Fibroblast of lung (primary cell): ENCODE measurements around the gene ATXN7L1. TPM values are rescaled to one million over a fixed set of nuclear protein-coding genes. Genes with fewer than 3 reads are reported as not detected.
"Not testable (repeated sequence)": the region's sequence is repeated elsewhere in the genome, so short reads cannot be mapped to it uniquely, and the experiment has no call there.

Experiments
- DNase-seq, 2 donors: peaks; one replicate each; pipeline versions ENCODE4 v3.0.0 to v3.0.0-alpha.2; 2010; ENCODE audit warnings: low read depth in 2 of 2
- H2AFZ ChIP-seq: 2 replicates; pipeline ENCODE4 v1.5.1; 2012; ENCODE audit warnings: low read length, control low read depth, inconsistent platforms
- H3K27ac ChIP-seq: 2 replicates; pipeline ENCODE4 v1.5.1; 2011; ENCODE audit warnings: low read length, control low read depth; ENCODE audit not compliant: insufficient read depth
- H3K27me3 ChIP-seq: 2 replicates; pipeline ENCODE4 v1.5.1; 2011; ENCODE audit warnings: mild to moderate bottlenecking, low read length; ENCODE audit not compliant: control insufficient read depth, insufficient read depth
- H3K36me3 ChIP-seq: 2 replicates; pipeline ENCODE4 v1.5.1; 2011; ENCODE audit warnings: low read length; ENCODE audit not compliant: control insufficient read depth, insufficient read depth
- H3K4me1 ChIP-seq: 2 replicates; pipeline ENCODE4 v1.5.1; 2011; ENCODE audit warnings: low read length; ENCODE audit not compliant: control insufficient read depth, insufficient read depth; ENCODE audit errors: extremely low read depth
- H3K4me2 ChIP-seq: 2 replicates; pipeline ENCODE4 v1.5.1; 2011; ENCODE audit warnings: low read length, control low read depth; ENCODE audit not compliant: insufficient read depth; ENCODE audit errors: extremely low read depth
- H3K4me3 ChIP-seq, 4 experiments: fragments of 200-600 bp in 1 of 4; sonication (generic) in 1 of 4; replicated peaks in 1 of 4; 2 replicates each; pipeline ENCODE4 v1.5.1; 2011 to 2016; ENCODE audit warnings: low read length in 4 of 4, low read depth in 3 of 4, mild to moderate bottlenecking in 3 of 4, control low read depth in 2 of 4, inconsistent platforms in 1 of 4, mixed read lengths in 1 of 4; ENCODE audit not compliant: insufficient read depth in 1 of 4; ENCODE audit errors: control extremely low read depth in 1 of 4
- H3K79me2 ChIP-seq: 2 replicates; pipeline ENCODE4 v1.5.1; 2012; ENCODE audit warnings: mild to moderate bottlenecking, low read length, inconsistent platforms; ENCODE audit not compliant: control insufficient read depth, insufficient read depth
- H3K9ac ChIP-seq: 2 replicates; pipeline ENCODE4 v1.5.1; 2011; ENCODE audit warnings: mild to moderate bottlenecking, low read length, control low read depth; ENCODE audit not compliant: insufficient read depth
- H3K9me3 ChIP-seq: 2 replicates; pipeline ENCODE4 v1.5.1; 2012; ENCODE audit warnings: low read depth, low read length; ENCODE audit not compliant: control insufficient read depth, insufficient read depth
- H4K20me1 ChIP-seq: 2 replicates; pipeline ENCODE4 v1.5.1; 2011; ENCODE audit warnings: low read length; ENCODE audit not compliant: control insufficient read depth, insufficient read depth; ENCODE audit errors: extremely low read depth
- EZH2 ChIP-seq: IDR thresholded peaks from 2 replicates; pipeline ENCODE4 v1.5.1; 2012; ENCODE audit warnings: low read length, control low read depth, mild to moderate bottlenecking; ENCODE audit errors: missing control alignments
- polyA plus RNA-seq, 2 donors: library from polyadenylated mRNA; depleted of rRNA in 1 of 2; stranded (reverse) in 1 of 2; unstranded in 1 of 2; fragments of >200 nt; gene quantifications; 2 replicates each; pipeline ENCODE4 v1.2.1, GENCODE V29; 2011 to 2012; ENCODE audit warnings: missing spikeins in 1 of 2
- total RNA-seq: library from RNA; depleted of rRNA; stranded (reverse); fragments of >200 nt; gene quantifications from 2 replicates; pipeline ENCODE4 v1.2.1, GENCODE V29; 2014
- TF ChIP-seq, protein P1 (sequence below), 2 donors: IDR thresholded peaks in 1 of 2; conservative IDR thresholded peaks in 1 of 2; 1 replicate in 1 of 2; 2 replicates in 1 of 2; pipeline ENCODE4 v1.5.1; 2011 to 2012; ENCODE audit warnings: low read length in 2 of 2, control low read depth in 1 of 2, inconsistent platforms in 1 of 2, low read depth in 1 of 2, mild to moderate bottlenecking in 1 of 2

ATXN7L1 gene
- total and polyA plus RNA-seq, 2 donors (not counting 1 experiment from before 2014, with no cell fraction given): 5.1 to 9.4 TPM

DNA sequence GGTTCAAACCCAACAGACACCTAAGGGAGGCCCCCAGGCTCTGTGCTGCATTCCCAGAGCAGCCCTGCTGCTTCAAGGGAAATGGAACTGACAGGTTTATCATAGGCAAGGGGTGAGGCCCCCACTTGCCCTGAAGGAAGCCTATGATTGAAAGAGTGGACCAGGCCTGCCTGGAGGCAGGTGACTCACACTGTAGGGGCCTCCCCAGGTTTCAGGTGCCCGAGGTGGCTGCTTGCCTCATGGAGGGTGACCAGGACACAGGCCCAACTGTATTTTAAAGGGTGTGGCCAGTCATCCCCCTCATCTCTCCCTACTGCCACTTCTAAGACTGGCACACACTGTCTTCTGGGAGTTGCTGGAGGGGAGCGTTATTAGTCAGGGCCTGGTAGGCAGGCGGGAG lies 85.4 kb downstream of the ATXN7L1 start:
- TF ChIP-seq EZH2: no peak
- TF ChIP-seq, protein P1, sequence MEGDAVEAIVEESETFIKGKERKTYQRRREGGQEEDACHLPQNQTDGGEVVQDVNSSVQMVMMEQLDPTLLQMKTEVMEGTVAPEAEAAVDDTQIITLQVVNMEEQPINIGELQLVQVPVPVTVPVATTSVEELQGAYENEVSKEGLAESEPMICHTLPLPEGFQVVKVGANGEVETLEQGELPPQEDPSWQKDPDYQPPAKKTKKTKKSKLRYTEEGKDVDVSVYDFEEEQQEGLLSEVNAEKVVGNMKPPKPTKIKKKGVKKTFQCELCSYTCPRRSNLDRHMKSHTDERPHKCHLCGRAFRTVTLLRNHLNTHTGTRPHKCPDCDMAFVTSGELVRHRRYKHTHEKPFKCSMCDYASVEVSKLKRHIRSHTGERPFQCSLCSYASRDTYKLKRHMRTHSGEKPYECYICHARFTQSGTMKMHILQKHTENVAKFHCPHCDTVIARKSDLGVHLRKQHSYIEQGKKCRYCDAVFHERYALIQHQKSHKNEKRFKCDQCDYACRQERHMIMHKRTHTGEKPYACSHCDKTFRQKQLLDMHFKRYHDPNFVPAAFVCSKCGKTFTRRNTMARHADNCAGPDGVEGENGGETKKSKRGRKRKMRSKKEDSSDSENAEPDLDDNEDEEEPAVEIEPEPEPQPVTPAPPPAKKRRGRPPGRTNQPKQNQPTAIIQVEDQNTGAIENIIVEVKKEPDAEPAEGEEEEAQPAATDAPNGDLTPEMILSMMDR (conservative IDR thresholded peaks at IDR 0.05 in 1 of 2, IDR thresholded peaks at IDR 0.05 in 1 of 2; ENCODE audit: low read depth in 1 of 2, low read length in 2 of 2): no peak
- H2AFZ ChIP-seq: no peak overlapping the region
- H3K9ac ChIP-seq: no peak overlapping the region

DNA sequence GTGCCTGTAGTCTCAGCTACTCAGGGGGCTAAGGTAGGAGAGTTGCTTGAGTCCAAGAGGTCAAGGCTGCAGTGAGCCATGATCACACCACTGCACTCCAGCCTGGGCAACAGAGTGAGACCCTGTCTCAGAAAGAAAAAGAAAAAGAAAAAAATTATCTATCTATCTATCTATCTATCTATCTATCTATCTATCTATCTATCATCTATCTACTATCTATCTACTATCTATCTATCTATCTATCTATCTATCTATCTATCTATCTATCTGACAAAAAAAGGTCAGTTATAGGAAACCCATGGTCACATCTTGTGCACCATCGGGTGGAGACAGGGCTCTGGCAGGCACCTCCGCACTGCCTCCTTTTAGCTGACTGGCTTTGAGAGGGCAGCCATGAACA lies 85.9 kb downstream of the ATXN7L1 start:
- H3K9ac ChIP-seq, H3K79me2 ChIP-seq: not testable (repeated sequence)

More for the DNA sequence above, 85.4 kb downstream of the ATXN7L1 start:
- H3K79me2 ChIP-seq: no peaks in the 10 kb centered on the region
- H3K27ac ChIP-seq: no peak overlapping the region
- peaks cover 11% of the 10 kb centered on the region for H3K4me1 ChIP-seq
- H4K20me1 ChIP-seq: no peaks in the 10 kb centered on the region
- H3K27me3 ChIP-seq: no peaks in the 10 kb centered on the region
- H3K4me3 ChIP-seq: no peak overlapping the region
- no peak overlapping the region for H3K4me2 ChIP-seq
- no peaks in the 10 kb centered on the region for H3K9me3 ChIP-seq
- DNase-seq: no peak
- no peaks in the 10 kb centered on the region for H3K36me3 ChIP-seq

DNA sequence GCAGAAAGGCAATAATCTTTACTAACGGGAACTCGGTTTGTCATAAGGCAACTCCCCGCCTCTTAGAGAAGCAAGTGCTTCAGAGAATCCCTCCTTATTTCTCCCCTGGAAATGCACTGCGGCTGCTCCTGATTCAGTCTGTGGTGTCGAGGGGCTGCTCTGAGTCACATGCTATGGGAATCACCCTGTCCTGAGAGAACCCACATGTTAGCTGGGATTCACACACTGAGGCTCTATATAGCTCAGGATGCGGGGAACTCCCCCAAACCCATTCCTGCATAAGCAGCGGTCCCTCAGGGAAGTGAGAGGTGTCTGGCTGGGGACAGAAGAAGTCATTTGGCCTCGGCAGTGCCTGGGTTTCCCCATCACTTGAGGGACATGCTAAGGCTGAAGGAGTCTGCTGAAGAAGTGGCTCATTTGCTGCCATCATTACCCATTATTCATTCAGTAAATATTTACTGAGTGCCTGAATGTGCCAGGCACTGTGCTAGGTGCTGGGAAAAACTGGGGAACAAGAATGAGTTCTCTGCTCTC lies 87.5 kb downstream of the ATXN7L1 start:
- no peak overlapping the region for H3K27ac ChIP-seq
- no peak overlapping the region for H3K4me2 ChIP-seq
- H2AFZ ChIP-seq: no peak overlapping the region
- H3K36me3 ChIP-seq: no peaks in the 10 kb centered on the region
- H3K4me3 ChIP-seq: no peak overlapping the region
- no peak overlapping the region for H3K9ac ChIP-seq
- no peak for TF ChIP-seq EZH2
- TF ChIP-seq, protein P1 (conservative IDR thresholded peaks at IDR 0.05 in 1 of 2, IDR thresholded peaks at IDR 0.05 in 1 of 2; ENCODE audit: low read depth in 1 of 2, low read length in 2 of 2): no peak
- no peaks in the 10 kb centered on the region for H3K79me2 ChIP-seq
- DNase-seq: no peak
- no peaks in the 10 kb centered on the region for H3K4me1 ChIP-seq
- no peaks in the 10 kb centered on the region for H3K27me3 ChIP-seq
- H4K20me1 ChIP-seq: no peaks in the 10 kb centered on the region
- H3K9me3 ChIP-seq: no peaks in the 10 kb centered on the region

More for the DNA sequence above, 85.9 kb downstream of the ATXN7L1 start:
- H3K4me1 ChIP-seq, H3K27ac ChIP-seq, H3K27me3 ChIP-seq, H2AFZ ChIP-seq, H3K4me2 ChIP-seq, H4K20me1 ChIP-seq, H3K36me3 ChIP-seq, H3K9me3 ChIP-seq, H3K4me3 ChIP-seq, DNase-seq: not testable (repeated sequence)
